ENCODE results near the gene SLF2.

SLF2 gene

GRCh38 chr10:101003639-101004206 is 91.0 kb downstream of the SLF2 start:
- no peak for DNase-seq

GRCh38 chr10:101005361-101005760 is 92.6 kb downstream of the SLF2 start:
- no peak for DNase-seq

- no peak for DNase-seq
Measured at GRCh38 chr10:101005869-101006567, 93.3 kb downstream of the SLF2 start.

- DNase-seq = no peak
Measured at GRCh38 chr10:101006593-101007098, 93.9 kb downstream of the SLF2 start.

- no peak for DNase-seq
Measured at GRCh38 chr10:101007099-101007711, 94.4 kb downstream of the SLF2 start.

DNA sequence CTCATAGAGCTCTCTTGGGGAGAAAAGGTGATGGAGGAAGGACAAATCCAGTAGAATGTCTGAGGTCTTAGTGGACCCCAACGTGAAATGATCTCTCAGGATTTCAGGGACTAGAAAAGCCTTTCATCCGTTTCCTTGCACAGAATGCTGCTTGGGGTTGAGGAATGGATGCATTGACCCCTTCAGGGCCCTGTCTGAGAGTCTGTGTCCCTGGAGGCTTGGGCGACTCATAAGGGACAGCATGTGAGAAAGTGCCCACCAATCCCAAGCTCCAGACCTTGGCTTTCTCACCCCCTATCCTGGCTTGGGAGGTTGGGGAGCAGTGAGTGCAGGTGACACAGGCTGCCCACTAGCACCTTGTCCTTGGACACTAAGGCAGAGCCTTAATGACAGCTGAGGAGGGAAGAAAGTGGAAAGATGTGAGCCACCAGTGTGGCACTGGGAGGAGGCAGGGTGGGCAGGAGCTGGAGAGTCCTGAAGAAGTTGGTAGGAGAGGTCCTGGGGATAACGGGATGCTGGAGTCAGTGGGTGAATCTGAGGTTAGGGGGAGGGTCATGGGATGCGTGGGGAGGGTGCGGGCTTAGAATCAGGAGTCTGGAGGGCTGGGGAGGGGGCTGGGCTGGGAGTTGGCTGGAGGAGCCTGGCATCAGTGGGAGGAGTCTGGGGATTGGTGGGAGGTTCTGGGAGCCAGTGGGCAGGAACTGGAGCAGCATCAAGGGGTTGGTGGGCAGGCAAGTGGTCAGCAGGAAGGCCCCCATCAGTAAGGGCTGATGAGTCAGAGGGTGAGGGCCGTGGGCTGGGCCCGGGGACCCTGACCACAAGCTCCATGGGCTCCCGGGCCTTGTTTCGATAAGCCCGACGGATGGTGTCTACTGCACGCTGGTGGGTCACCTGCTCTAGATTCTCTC is 95.4 kb downstream of the SLF2 start:
- DNase-seq = no peak

- no peak for DNase-seq
Measured at GRCh38 chr10:101008823-101009423, 96.2 kb downstream of the SLF2 start.

DNA sequence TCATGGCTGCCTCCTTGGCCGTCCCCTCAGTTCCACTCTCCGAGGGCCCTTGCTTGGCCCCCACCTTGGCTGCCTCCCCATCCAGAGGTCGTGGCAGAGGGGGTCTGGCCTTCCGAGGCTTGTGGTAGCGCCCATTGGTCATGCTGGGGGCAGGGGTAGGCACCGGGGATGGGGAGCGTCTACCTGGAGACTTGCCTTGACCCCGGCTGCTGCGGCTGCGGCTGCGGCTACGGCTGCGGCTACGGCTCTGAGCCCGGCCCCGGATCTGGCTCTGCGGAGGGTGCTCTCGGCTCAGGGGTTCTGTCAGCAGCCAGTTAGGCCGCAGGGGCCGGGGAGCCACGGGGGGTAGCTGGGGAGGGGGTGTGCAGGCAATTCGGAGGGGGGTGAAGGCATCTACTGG is 97.6 kb downstream of the SLF2 start:
- no peak for DNase-seq

GRCh38 chr10:101011517-101012423 is 99.0 kb downstream of the SLF2 start:
- no peak for DNase-seq

GRCh38 chr10:101012525-101013364 is 100.0 kb downstream of the SLF2 start:
- DNase-seq = peak; percentile 89

- DNase-seq = no peak
Measured at GRCh38 chr10:101013365-101013825, 100.6 kb downstream of the SLF2 start.

- peak; percentile 76 for DNase-seq
Measured at GRCh38 chr10:101014230-101014884, 101.6 kb downstream of the SLF2 start.
